ENCODE results near the gene CHRNB1.
"Not testable (repeated sequence)": the region's sequence is repeated elsewhere in the genome, so short reads cannot be mapped to it uniquely, and the experiment has no call there.

The CHRNB1 gene

GRCh38 chr17:7482742-7483088 is 37.9 kb downstream of the CHRNB1 start:
- in situ Hi-C loops (cut with MboI; ENCODE audit: low sequenced_read_pairs) = not testable (repeated sequence)

- in situ Hi-C loops (cut with MboI; ENCODE audit: low sequenced_read_pairs) = no loop called here
Observed at GRCh38 chr17:7483255-7484066, 38.6 kb downstream of the CHRNB1 start.

GRCh38 chr17:7484067-7484918 is 39.4 kb downstream of the CHRNB1 start, which contains the start of gene POLR2A:
TSS of gene POLR2A (plus strand) at chr17:7484366.
- in situ Hi-C loops (cut with MboI; ENCODE audit: low sequenced_read_pairs) = no loop called here

- in situ Hi-C loops (cut with MboI; ENCODE audit: low sequenced_read_pairs) = no loop called here
Observed at GRCh38 chr17:7484919-7485377, 40.1 kb downstream of the CHRNB1 start.

GRCh38 chr17:7486181-7486580 is 41.3 kb downstream of the CHRNB1 start:
- in situ Hi-C loops (cut with MboI; ENCODE audit: low sequenced_read_pairs) = no loop called here

GRCh38 chr17:7490144-7490543 is 45.3 kb downstream of the CHRNB1 start:
- in situ Hi-C loops (cut with MboI; ENCODE audit: low sequenced_read_pairs) = no loop called here

GRCh38 chr17:7491583-7491982 is 46.7 kb downstream of the CHRNB1 start:
- in situ Hi-C loops (cut with MboI; ENCODE audit: low sequenced_read_pairs) = no loop called here

GRCh38 chr17:7493941-7494340 is 49.1 kb downstream of the CHRNB1 start:
- in situ Hi-C loops (cut with MboI; ENCODE audit: low sequenced_read_pairs) = no loop called here

- in situ Hi-C loops (cut with MboI; ENCODE audit: low sequenced_read_pairs) = no loop called here
Observed at GRCh38 chr17:7495906-7496434, 51.1 kb downstream of the CHRNB1 start.

- in situ Hi-C loops (cut with MboI; ENCODE audit: low sequenced_read_pairs) = no loop called here
Observed at GRCh38 chr17:7496470-7497183, 51.8 kb downstream of the CHRNB1 start.

GRCh38 chr17:7497228-7497627 is 52.4 kb downstream of the CHRNB1 start:
- in situ Hi-C loops (cut with MboI; ENCODE audit: low sequenced_read_pairs) = no loop called here

- in situ Hi-C loops (cut with MboI; ENCODE audit: low sequenced_read_pairs) = no loop called here
Observed at GRCh38 chr17:7497636-7498035, 52.8 kb downstream of the CHRNB1 start.

- in situ Hi-C loops (cut with MboI; ENCODE audit: low sequenced_read_pairs) = no loop called here
Observed at GRCh38 chr17:7499161-7499560, 54.3 kb downstream of the CHRNB1 start.

- in situ Hi-C loops (cut with MboI; ENCODE audit: low sequenced_read_pairs) = no loop called here
Observed at GRCh38 chr17:7501729-7502128, 56.9 kb downstream of the CHRNB1 start.

- in situ Hi-C loops (cut with MboI; ENCODE audit: low sequenced_read_pairs) = no loop called here
Observed at GRCh38 chr17:7502171-7502847, 57.4 kb downstream of the CHRNB1 start.

- in situ Hi-C loops (cut with MboI; ENCODE audit: low sequenced_read_pairs) = no loop called here
Observed at GRCh38 chr17:7502987-7503386, 58.1 kb downstream of the CHRNB1 start.

GRCh38 chr17:7503521-7503920 is 58.7 kb downstream of the CHRNB1 start:
- in situ Hi-C loops (cut with MboI; ENCODE audit: low sequenced_read_pairs) = no loop called here

Data from hTERT RPE-1 (cell line).